Measurements from ENCODE around the gene FAM219A.
A peak's percentile ranks its signal among the peaks of the same experiment; 100 is the strongest.

FAM219A gene, protein sequence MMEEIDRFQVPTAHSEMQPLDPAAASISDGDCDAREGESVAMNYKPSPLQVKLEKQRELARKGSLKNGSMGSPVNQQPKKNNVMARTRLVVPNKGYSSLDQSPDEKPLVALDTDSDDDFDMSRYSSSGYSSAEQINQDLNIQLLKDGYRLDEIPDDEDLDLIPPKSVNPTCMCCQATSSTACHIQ

DNA sequence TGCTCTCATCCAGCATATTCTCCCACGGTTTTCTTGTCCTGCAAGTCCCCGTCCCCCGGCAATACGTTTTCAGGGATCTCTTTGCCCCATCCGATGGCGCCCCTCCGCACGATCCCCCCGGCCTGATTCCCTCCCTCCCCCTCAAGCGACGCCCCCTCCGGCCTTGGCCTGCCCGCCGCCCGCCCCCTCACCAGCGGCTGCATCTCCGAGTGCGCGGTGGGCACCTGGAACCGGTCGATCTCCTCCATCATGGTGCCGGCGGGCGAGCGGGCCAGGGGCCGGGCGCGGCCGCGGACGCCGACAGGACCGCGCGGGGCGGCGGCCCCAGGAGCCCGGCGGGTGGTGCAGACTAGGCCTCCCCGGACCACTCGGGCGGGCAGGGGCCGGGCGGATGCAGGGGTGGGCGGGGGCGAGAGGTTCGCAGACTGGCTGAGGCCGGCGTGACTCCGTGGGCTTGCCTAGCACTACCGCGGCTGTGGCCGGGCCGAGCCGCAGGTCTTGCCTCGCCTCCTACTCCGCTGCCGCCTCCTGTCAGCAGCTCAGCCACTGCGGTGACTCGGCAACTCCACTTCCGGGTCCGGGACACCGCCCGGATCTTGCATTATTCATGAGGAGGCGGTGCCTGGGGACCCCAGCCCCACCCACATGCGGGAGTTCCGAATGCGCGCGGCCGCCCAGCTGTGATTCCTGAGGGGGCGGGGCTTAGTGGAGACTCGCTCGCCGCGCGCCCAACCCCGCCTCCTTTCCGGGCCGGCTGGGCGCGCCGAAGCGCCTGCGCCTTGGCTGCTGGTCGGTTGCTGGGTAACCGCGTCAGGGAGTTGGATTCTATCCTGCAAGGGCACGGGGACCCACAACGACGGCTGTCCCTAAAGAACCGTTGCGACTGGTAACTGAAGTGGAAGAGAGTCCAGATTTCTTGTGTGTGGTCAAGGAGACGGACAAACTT is at the start of gene FAM219A, which contains the start of gene DNAI1:
Gene FAM219A (minus strand): TSS at position 558 of the 946 bp plus-strand sequence. CDS start 307 bp downstream, at position 251.
Gene DNAI1 (plus strand): TSS at position 793 of the 946 bp plus-strand sequence. CDS start 201 bp downstream, outside the sequence.
- peak; percentile 97 to 99 (median 98) for DNase-seq

DNA sequence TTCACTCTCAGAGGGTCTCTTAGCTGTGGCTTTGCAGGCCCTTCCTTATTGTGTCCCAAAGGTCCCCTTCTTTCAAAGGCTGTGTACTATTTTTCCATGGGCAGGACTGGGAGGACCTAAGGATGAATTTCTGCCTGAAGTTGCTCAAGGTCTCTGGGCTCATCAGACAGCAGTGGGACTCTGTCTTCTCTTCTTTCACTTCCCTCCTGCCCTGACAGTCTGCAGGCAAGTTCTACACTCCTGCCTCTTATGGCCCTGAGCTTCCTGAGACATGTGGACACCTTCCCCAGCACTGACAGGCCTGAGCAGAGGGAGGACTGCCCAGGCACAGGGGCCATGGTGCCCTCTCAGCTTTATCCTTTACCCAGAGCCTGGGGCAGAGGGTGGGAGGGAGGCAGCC is 49.6 kb upstream of the FAM219A start:
- DNase-seq = no peak

DNA sequence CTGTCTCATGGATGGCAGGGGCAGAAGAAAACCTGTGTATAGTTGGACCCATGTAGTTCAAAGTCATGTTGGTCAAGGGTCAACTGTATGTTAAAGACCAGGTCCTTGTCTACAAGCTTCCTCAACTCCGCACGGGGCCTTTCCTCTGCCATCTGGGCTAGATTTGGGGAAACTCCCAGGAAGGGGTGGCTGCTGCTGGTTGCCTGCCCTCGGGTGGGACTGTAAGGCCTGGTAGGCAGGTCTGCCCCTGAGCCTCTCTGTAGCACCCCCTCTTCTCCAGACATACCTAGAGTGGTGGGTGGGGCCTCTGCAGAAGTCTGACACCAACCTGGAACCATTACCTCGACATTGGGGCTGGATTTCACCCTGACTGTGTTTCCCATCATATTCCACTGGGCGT is 49.2 kb upstream of the FAM219A start:
- no peak for DNase-seq

DNA sequence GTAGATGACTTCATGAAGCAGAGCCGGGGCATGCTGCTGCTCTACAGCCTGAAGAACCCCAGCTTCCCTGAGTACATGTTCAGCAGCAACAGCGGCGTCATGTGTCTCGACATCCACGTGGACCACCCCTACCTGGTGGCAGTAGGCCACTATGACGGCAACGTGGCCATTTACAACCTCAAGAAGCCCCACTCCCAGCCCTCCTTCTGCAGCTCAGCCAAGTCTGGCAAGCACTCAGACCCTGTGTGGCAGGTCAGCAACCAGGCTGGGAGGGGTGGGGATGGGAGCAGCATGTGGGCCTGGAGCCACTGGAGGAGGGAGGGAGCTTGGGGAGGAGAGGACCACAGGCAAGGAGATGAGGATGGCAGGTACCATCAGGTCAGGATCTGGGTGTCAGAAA is 48.3 kb upstream of the FAM219A start:
- DNase-seq = no peak

DNA sequence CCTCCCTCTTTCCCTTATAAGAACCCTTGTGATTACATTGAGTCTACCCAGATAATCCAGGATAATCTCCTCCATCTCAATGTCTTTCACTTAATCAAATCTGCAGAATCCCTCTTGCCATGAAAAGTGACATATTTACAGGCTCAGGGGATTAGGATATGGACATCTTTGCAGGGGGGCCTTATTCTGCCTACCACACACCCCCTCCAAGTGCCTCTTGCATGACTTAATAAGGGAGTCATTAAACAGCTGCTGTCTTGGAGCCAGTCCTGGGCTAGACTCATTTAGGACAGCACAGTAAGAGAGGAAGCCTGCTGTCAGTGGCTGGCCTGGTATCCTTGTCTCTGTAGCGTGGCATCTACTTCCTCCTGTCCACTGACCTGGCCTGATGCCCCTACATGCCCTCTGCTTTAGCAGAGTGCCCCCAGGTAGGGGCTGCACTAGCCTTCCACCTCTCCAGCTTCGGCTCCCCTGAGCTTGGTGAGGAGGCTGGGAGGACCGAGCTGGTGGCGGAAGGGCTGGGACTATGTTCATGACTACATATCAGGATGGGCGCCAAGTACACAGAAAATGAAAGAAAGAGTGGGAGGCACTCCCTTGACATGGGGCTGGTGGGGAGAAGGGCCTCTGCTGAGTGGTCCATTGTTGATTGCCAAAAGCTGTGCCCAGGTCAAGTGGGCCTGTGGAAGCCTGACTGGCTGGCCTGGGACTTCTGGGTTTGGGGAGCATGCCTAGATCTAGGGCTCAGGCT is 47.2 kb upstream of the FAM219A start:
- no peak for DNase-seq

DNA sequence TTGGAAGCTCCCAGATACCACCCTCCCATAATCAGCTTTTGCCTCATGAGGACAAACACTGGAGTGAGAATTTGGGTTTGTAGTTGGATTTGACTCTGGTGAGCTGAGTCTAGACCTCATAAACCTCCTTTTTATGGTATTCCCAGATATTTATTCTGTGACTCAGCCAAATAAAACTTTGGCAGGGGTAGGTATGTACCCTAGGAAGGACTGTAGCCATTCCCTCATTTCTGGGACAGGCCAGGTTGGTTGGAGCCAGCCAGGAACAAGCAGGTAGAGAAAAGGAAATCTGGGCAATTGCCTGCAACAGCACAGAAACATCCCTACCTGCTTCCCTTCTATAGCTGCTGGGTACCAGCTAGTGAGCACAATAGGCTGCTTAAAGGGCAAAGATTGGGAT is 45.0 kb upstream of the FAM219A start:
- DNase-seq = no peak

DNA sequence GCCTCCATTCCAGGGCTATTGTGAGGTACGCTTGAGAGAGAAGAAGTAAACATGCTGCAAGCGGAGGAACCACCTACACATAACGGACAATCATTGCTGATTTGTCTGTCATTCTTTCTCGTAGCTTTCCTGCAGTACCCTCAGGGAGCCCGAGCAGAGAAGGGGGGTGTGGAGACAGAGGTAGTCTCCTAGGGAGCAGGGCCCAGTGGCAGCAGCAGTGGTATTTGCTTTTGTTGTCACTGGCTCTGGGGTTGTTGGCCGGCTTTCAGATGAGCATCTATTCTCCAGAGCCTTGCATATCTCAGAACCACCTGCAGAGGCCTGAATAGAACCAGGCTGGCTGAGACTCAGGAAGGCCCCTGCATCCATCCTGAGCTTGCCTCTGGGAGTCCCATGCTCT is 44.5 kb upstream of the FAM219A start:
- DNase-seq = no peak

DNA sequence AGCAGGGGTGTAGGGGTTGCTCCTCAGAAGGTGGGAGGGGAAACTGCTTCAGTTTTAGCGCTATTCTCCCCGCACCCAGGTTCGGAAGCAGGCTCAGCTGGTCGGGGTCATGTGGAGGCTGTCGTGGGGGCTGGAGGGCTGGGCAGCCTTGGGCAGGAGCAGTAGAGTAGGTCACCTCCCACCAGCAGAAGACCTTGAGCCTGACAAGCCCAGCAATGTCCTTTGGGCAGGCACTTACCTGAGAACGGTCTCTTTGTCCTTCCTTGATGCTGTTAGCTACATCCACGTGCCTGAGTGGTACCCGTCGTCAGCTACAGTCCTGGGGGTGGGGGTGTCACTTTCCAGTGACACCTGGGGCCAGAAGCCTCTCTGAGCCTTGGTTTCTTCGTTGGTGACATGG is 44.1 kb upstream of the FAM219A start:
- DNase-seq = no peak

DNA sequence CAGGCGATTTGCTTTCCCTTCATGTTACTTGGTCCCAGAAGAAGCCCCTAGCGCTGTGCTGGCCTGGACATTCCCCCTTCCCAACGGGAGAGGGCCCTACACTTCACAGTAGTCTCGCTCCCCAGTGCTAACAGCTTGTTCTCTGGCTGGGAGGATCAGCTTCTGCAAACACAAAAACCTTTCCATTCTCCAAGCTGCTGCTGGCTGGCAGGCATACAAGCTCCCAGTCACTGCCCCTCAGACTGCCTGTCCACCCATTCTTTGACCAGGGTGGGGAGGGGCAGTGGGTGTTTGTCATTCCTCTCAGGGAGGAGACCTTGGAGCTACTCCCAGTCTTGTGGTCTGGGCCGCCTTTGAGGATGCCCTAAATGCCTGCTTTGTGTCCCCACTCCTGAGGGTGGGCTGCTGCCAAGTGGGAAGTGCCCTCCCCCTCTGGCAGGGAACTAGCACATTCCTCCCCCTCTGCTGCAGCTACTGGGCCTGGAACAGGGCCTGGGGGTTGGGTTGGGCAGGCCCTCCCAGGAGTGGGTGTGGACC is 43.6 kb upstream of the FAM219A start:
- DNase-seq = no peak

DNA sequence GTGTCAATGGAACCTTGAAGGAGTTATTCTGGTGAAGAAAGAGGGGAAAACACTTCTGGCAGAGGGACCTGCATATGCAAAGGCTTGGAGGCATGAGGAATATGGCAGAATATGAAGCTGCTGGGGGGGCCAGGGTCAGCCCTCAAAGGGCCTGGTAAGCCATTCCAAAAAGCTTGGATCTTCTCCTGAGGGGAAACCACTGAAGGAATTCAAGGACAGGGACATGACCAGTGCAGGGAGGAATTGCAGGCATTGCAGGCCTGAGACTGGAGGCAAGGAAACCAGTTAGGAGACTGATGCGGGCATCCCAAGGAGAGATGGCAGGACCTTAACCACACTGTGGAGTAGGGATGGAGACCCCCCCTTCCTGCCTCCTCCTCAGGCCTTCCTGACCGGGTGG is 43.0 kb upstream of the FAM219A start:
- DNase-seq = no peak

DNA sequence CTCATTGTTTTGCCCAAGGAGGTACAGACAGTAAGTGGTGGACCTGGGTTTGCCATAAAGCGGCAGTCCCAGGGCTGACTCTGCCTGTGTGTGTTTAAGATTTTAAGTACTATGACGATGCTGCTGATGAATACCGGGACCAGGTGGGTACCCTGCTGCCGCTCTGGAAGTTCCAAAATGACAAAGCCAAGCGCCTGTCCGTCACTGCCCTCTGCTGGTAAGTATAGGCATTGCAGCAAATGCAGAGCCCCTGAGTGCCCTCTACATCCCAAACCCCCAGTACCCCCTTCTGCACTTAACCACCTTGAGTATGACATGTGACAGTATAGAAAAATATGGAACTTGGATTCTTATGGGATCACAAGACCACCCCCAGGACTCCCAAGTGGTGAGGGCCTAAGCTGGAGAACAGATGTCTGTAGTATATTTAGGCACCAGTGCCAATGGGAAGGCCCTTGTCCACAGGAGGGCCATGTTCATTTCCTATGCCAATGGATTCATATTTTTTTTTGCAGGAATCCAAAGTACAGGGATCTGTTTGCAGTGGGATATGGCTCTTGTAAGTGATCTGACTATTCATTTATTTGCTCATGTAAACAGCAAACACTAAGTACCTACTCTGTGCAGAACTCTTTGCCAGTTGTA is 42.4 kb upstream of the FAM219A start:
- peak; percentile 39 to 79 (median 62) for DNase-seq

DNA sequence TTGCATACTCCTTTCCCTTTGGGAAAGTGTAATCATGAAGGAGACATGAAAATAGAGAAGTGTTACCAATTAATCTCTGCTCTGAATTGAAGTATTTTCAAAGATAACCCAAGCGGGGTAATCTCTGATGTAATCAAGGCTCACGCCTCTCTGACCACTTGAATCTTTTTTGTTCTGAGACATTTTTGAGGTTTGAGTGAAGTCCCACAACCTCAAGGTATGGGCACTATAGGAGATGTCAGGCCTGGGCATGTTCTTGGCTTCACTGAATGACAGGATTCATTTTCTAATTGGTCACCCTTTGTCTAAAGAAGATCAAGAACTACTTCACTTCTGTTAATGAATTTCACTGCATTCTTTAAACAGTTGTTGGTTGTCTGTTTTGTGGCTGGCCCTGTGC is 40.7 kb upstream of the FAM219A start:
- no peak for DNase-seq

DNA sequence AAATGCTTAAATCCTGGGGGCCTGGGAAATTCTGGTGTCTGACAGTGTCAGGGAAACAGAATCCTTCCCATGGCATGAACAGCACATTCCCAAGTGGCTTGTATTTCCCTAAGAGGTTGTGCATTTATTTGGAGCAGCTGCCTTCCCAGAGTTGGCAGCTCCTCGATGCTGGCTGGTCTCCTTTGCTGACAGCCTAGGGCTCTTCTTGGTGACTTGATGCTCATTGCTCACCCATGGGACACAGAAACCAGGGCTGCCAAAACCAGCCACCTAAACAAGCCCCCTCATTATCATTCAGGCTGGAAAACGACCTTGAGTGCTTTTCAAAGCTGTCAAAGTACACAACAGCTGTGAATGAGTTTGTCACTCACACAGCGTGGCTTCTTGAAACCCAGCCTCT is 40.2 kb upstream of the FAM219A start:
- no peak for DNase-seq

DNA sequence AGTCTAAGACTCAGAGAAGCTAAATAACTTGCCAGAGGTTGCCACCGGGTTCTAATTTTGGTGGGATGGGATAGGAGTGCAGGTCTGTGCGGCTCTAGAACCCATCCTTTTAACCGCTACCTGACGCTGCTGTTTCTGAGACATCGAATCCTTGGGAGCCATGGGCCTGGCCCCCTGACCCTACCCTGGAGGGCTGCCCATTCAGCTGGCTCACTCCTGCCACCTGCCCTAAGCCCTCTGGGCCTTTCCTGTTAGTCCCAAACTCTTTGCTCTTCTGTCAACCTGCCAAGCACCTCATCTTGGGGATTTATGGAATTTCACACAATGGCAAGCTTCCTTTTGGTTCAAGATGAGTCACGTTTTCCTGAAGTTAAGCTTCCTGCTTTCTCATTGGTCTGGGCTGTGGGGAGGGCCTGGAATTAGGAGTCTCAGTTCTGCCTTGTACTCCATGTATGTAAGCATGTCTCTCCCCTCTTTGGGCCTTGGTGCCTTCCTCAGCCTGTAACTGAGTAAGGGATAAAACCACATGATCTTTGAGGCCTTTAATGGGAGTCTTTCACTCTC is 37.9 kb upstream of the FAM219A start:
- no peak for DNase-seq

DNA sequence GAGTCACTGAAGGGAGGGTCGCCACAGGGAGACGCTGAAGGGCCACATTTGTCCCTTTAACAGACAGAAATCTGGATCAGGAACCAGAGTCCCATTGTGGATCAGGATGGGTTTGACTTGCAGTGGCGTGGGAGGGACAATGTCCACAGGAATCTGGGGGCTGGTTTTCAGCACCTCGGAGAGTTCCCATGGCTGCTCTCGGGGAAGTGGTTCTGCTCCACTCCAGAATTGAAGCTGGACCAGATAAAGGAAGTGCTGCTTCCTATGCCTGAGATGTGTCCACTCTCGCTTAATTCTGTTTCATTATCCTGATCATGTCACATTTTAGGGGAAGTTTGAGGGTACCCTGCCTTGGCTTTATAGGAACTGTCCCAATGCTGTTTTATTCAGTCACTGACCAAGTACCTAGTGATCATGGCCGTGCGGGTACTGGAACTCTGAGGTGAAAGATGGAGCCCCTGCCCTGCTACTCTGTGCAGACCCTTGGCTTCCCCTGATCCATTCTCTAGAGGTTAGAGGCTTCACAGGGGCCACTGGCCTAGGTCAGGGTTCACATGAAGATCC is 35.7 kb upstream of the FAM219A start:
- peak in 2 of 6 experiments; percentile 2 to 15 for DNase-seq

DNA sequence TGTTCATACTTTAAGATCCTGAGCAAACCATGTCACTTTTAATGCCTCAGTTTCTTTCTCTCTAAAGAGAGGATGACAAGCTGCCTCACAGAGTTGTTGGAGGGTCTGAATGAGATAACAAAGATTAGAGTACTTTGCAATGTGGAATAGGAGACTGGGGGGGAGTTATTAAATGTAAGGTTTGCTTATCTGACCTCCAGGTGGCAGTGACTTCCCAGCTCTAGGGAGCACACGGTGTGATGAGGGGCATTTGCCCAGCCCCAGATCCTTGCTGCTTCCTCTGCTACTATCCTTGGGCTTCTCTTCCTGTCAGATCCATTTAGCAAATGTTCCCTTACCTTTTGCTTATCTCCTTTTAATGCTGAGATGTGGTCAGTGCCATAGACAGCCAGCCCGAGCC is 33.7 kb upstream of the FAM219A start:
- DNase-seq = no peak

DNA sequence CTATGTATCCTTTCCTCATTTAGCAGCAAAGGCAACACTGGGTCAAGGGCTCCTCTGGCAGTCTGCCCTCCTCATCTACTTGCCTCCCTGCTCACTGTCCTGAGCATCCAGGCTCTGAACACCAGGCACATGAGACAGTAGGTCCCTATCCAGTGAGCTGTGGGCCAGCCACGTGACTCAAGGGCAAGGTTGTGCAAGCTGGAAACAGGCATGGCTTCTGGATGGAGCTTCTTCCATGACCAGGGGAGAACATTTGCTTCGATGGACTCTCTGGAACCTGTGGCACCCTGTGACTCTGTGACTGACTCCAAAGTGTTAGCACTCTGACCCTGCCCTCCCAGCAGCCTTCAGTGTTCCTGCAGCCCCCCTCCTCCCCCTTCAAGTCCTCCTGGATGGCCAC is 33.2 kb upstream of the FAM219A start:
- DNase-seq = no peak

DNA sequence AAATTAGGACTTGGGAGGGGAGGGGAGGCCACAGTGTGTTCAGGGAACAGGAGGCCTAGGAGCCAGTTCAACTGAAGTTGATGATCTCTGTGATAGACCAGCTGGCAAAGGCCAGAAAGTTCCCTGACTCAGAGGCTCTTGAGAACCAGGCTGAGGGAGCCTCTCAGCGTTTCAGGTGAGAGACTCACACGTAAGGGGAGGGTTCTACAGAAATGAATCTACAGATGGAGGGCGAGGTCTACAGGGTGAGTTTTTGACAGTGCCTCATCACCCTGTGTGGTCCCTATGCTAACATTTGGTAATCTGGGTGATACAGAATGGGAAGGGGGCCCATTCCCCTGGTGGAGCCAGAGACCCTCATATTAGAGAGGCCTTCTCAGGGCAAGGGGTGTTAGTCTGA is 32.4 kb upstream of the FAM219A start:
- no peak for DNase-seq

DNA sequence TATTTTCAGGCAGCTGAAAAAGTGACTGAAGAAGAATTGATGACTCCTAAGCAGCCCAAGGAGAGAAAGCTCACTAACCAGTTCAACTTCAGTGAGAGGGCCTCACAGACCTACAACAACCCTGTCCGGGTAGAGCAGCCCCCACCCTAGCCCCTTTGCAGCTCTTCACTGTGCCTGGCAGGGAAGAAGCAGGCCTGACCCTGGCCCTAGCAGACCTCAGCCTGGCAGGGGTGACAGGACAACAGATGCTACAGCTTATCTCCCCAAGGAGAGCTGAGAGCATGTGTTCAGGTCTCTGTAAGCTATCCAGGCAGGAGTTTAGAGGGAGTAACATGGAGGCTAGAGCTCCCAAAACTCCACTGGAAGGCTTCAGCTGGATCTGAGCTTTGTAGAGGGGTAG is 32.0 kb upstream of the FAM219A start:
- no peak for DNase-seq

DNA sequence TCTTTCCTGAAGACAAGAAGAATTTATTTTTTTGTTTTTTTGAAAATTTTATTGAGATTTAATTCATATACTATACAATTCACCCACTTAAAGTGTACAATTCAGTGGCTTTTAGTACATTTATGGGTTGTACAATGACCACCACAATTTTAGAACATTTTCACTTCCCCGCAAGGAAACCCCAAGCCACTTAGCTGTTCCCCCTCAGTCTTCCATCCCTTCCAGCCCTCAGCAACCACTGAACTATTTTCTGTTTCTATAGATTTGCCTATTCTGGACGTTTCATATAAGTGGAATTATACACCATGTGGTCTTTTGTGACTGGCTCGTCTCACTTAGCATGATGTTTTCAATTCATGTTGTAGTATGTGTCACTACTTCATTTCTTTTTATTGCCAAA is 28.2 kb upstream of the FAM219A start:
- DNase-seq = no peak

DNA sequence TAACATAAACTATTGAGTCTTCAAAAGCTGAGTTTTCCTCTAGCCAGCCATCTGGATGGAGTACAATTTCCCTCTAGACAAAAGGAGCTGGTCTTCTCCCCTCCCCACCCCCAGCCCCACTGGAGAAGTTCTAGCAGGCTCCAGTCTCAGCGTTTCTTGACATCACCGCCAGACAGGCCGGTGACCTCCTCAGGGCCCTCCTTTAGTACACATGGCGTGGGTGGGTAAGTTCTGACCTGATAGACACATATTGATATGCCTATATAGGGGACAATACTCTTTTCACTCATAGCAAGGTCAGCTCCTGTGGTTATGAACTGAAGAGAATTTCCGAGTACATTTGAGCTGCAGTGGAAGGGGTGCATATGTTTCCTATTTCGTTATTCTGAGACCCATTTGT is 27.5 kb upstream of the FAM219A start:
- DNase-seq = no peak

DNA sequence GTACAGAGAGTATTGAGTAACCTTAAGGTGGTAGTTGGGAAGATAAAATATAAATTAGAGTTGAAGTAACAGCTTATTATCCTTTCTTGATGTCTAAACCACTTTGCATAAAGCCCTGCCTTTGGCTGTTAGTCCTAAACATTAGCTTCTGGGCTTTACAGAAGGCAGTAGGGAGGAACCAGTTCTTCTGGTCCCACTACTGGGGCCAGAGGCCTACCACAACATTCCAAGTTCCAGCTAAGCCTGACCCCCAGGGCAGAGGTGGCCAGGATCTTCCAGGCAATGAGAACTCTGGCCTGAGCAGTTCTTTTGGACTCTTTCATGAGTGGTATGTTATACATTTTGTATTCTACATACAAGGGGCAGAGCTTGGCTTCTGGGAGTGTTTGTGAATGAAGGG is 26.3 kb upstream of the FAM219A start:
- DNase-seq = no peak

All from stimulated activated naive CD4-positive, alpha-beta T cell (primary cell).